Posterior vena cava (tissue), 2 donors: ENCODE data around the gene APOL6. TPM values are rescaled to one million over a fixed set of nuclear protein-coding genes. Genes with fewer than 3 reads are reported as not detected.
"Not testable (repeated sequence)": the region's sequence is repeated elsewhere in the genome, so short reads cannot be mapped to it uniquely, and the experiment has no call there.

ENCODE experiments used
- DNase-seq: peaks from one replicate; pipeline ENCODE4 v3.0.0-alpha.2; 2020; ENCODE audit warnings: low spot score
- intact Hi-C, 2 donors: fragments of 100-400 bp; cut with DNase I; formaldehyde crosslinking; loops; one replicate each; pipeline versions ENCODE4 v1.14.1 to v1.14.2; 2022 to 2023
- total RNA-seq, 2 donors: library from RNA; stranded (reverse); fragmentation: NEBNext Ultra II Directional; extraction: Animal tissue kit (Norgen Biotek cat#: 25700); gene quantifications; one replicate each; pipeline ENCODE4 v1.2.1, GENCODE V29; 2021
- donor health status: DM: yes; HTN: yes; CAD: no.
- donor health status: DM: yes; HTN: yes; CAD: no.

APOL6 gene
- total RNA-seq, 2 donors from 2014 or later, result 12.6 to 14.6 TPM

DNA sequence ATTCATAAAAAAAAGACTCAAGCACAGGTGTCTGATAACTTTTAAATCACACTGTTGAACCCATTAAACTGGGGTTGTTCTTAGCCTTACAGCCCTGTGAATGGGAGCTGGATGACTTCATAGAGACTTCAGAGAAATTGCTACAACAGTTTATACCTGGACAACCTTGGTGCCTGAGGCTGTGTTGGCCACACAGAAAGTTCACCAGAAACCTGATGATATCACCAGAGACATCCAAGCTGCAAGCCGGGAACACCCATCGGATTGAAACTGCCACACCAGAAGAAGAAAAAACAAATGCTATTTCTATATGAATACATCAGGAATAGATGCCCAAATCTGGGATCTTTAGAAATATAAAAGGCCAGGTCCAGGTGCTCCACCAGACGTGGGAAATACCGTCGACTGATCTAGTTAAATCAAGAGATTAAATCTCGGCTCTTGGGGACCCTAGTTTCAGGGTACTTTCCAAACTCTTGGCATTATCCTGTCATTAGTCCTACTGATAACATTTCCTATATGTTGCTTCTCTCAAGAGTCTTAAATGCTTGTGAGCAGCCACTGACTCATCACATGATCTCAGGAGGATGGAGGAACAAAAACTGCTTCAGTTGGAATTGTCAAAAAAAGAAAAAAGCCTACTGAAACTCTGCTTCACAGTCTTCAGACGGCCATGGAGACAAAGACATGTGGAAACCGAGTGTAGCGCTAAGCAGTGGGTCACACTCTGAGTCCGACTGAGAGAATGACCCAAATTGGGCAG is 40.8 kb downstream of the APOL6 start:
- DNase-seq, result no peak
- intact Hi-C loops, result no loop called here

- no peak for DNase-seq
- intact Hi-C loops, result no loop called here
Measured at GRCh38 chr22:35690001-35690400, 41.8 kb downstream of the APOL6 start.

GRCh38 chr22:35695202-35695601 is 47.0 kb downstream of the APOL6 start:
- intact Hi-C loops, result no loop called here
- no peak for DNase-seq

- intact Hi-C loops, result no loop called here
- no peak for DNase-seq
Measured at GRCh38 chr22:35697142-35697541, 48.9 kb downstream of the APOL6 start.

GRCh38 chr22:35699852-35700251 is 51.6 kb downstream of the APOL6 start:
- intact Hi-C loops, DNase-seq: not testable (repeated sequence)

DNA sequence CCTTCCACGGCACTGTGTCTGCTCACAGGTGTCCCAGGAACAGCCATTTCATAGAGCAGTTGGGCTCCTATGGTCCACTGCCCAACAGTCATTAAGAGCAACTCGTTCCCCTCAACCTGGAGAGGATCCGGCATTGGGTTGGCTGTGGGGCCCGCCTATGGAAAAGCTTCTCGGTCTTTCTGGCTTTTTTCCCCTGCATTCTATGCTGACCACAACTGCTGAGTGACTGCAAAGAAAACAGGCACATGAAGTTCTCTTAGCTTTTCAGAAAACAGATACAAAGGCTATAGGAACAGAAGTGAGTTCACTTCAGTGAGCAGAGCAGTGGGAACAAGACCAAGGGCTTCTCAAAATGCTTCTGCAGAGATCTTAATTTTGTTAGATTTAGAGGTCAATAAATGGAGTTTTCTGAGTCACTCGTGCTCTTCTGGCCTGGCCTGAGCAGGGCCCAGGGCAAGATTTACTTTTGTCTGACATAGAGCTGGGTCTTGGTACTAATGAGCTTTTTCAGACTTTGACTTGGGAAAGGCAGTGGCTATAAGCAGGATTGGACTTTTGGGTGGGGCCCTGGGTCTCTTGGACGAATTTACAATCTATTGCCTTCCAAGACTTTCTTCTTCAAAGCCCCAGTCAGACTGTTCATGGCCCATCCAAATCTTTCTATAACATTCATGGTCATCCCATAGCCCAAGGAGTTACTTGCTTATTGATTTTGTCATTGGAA is 55.8 kb downstream of the APOL6 start:
- no peak for DNase-seq
- intact Hi-C loops, result no loop called here

GRCh38 chr22:35705141-35705540 is 56.9 kb downstream of the APOL6 start:
- intact Hi-C loops, result no loop called here
- no peak for DNase-seq

- intact Hi-C loops, result no loop called here
- DNase-seq, result no peak
Measured at GRCh38 chr22:35708453-35708852, 60.2 kb downstream of the APOL6 start.

DNA sequence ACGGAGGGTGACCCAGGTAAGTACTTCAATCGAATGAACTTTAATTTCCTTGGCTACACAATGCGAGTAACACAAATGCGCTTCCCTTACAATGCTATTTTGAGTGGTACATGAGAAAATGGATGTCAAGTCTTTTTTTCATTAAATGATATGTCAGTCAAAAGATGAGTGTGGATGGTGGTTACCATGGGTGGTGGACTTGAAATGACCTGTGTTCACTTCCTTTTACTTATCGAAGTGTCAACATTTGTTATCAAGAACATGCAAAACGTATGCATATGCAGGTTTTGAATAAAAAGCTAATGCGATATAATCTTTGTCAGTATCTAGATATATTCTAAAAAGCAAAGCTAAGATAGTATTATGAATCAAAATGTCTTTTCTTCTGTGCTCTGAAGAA is 60.7 kb downstream of the APOL6 start:
- no peak for DNase-seq
- intact Hi-C loops, result no loop called here

DNA sequence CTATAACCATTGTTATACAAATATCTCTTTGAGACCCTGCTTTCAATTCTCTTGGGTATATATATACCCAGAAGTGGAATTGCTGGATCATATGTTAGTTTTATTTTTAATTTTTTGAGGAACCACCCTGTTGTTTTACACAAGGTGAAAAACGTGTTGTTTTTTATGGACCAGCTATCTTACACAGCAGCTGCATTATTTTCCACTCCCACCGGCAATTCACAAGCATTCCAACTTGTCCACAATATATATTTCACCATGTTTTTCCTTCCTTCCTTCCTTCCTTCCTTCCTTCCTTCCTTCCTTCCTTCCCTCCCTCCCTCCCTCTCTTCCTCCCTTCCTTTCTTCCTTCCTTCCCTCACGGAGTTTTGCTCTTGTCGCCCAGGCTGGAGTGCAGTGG is 63.1 kb downstream of the APOL6 start:
- no peak for DNase-seq
- intact Hi-C loops, result no loop called here

- intact Hi-C loops, result no loop called here
- no peak for DNase-seq
Measured at GRCh38 chr22:35712672-35713071, 64.4 kb downstream of the APOL6 start.

- no peak for DNase-seq
- intact Hi-C loops, result no loop called here
Measured at GRCh38 chr22:35717572-35717971, 69.3 kb downstream of the APOL6 start, which contains the start of gene APOL5. APOL5 (plus strand) TSS chr22:35717872; CDS start chr22:35717872, 0 bp downstream.

Other genes with a start within 250 kb of the APOL6 start
- 10 to 100 TPM; 15.2 to 17.3 TPM for gene MCM5, start 248.3 kb upstream of the APOL6 start, total RNA-seq
- 10 to 100 TPM in 1 of 2 donors, 1 to 10 TPM in 1; 5.8 to 13.0 TPM for gene RASD2, start 107.6 kb upstream of the APOL6 start, total RNA-seq
- gene MB, start 31.1 kb upstream of the APOL6 start, total RNA-seq, result 1 to 10 TPM in 1 of 2 donors, not detected in 1; 2.3 TPM
- not detected for gene APOL5, start 69.4 kb downstream of the APOL6 start, total RNA-seq